Measurements from ENCODE around the gene ITPKB. TPM values are rescaled to one million over a fixed set of nuclear protein-coding genes. Genes with fewer than 3 reads are reported as not detected.

Gene ITPKB
- total and polyA plus RNA-seq, 2 experiments from 2014 or later = 0.31 to 5.2 TPM

GRCh38 chr1:226603022-226603857 is 135.8 kb downstream of the ITPKB start (continued):
- TF ChIP-seq POLR2AphosphoS5 (IDR thresholded peaks at IDR 0.05; ENCODE audit: low read depth) = no peak
- no peak for TF ChIP-seq ZNF462 (CRISPR knock-in tag; IDR thresholded peaks at IDR 0.05)

- Histone ChIP-seq H3K4me1 (ENCODE audit: insufficient read depth) (0 out of 2 replicates have a peak, but pooled peaks cover 17% of the 10 kb centered on the region), H3K9me2 (ENCODE audit: insufficient read depth) (no peaks in the 10 kb centered on the region), H3K4me3 (no peak overlapping the region), H3K27me3 (ENCODE audit: insufficient read depth) (no peaks in the 10 kb centered on the region), H3K36me3 (ENCODE audit: insufficient read depth) (no peaks in the 10 kb centered on the region), H3K79me2 (replicated peaks; ENCODE audit: insufficient read depth) (no peaks in the 10 kb centered on the region), H4K20me1 (replicated peaks; ENCODE audit: insufficient read depth) (no peaks in the 10 kb centered on the region), H2AFZ (no peak overlapping the region), H3F3A (replicated peaks; ENCODE audit: low read depth) (no peaks in the 10 kb centered on the region), H3K4me2 (no peak overlapping the region), H3K27ac (ENCODE audit: low read depth) (no peak overlapping the region)
- Mint-ChIP-seq H3K4me1 (peaks cover 31% of the 10 kb centered on the region), H3K4me3 (no peak overlapping the region), H3K27ac (no peak overlapping the region), H3K36me3 (ENCODE audit: low read depth) (no peaks in the 10 kb centered on the region; the same call in 2 of the 3 replicates), H3K9me3 (no peaks in the 10 kb centered on the region), H3K27me3 (ENCODE audit: insufficient read depth, low read depth, poor library complexity) (peaks cover 9% of the 10 kb centered on the region)
- ATAC-seq = no peak
- no peak for DNase-seq (ENCODE audit: low spot score)
- no peak for TF ChIP-seq CREB1 (CRISPR knock-in tag; IDR thresholded peaks at IDR 0.05; ENCODE audit: low read depth)
- TF ChIP-seq ZNF462 (CRISPR knock-in tag; IDR thresholded peaks at IDR 0.05) = no peak
- no peak for TF ChIP-seq CTCF (conservative IDR thresholded peaks at IDR 0.05; ENCODE audit: low read depth in 2 of 2)
- TF ChIP-seq POLR2AphosphoS5 (IDR thresholded peaks at IDR 0.05; ENCODE audit: low read depth) = no peak
Observed at GRCh38 chr1:226602186-226603021, 136.7 kb downstream of the ITPKB start.

Measured in GM23338 (cell line).